ENCODE data around the gene NUDT17.

GRCh38 chr1:145828367-145829026 is 16.9 kb upstream of the NUDT17 start:
- TF ChIP-seq CTCF (conservative IDR thresholded peaks at IDR 0.05 in 1 of 2, IDR thresholded peaks at IDR 0.05 in 1 of 2; ENCODE audit: extremely low read depth in 1 of 2, insufficient read depth in 1 of 2, low read depth in 1 of 2, low read length in 2 of 2) (no peak), EZH2 (IDR thresholded peaks at IDR 0.05; ENCODE audit: borderline replicate concordance, low read length) (no peak)

Data from mammary epithelial cell (primary cell).